ENCODE data around the gene ADGRG7. TPM values are rescaled to one million over a fixed set of nuclear protein-coding genes. Genes with fewer than 3 reads are reported as not detected.

The ADGRG7 gene
- total RNA-seq, 1 donor from 2014 or later: not detected

- Mint-ChIP-seq H3K27ac (ENCODE audit: unreplicated experiment) (no peak overlapping the region), H3K4me1 (ENCODE audit: unreplicated experiment) (peaks cover 6% of the 10 kb centered on the region), H3K27me3 (ENCODE audit: unreplicated experiment) (peaks cover 43% of the 10 kb centered on the region), H3K36me3 (ENCODE audit: unreplicated experiment) (no peaks in the 10 kb centered on the region), H3K9me3 (ENCODE audit: unreplicated experiment) (peaks cover 12% of the 10 kb centered on the region), H3K4me3 (ENCODE audit: unreplicated experiment) (no peak overlapping the region)
- TF ChIP-seq CTCF (IDR thresholded peaks at IDR 0.05): no peak
- no peak for DNase-seq (ENCODE audit: extremely low spot score, unreplicated experiment)
Observed at GRCh38 chr3:100600181-100601042, 9.0 kb upstream of the ADGRG7 start.

- Mint-ChIP-seq H3K9me3 (ENCODE audit: unreplicated experiment) (peaks cover 12% of the 10 kb centered on the region), H3K4me1 (ENCODE audit: unreplicated experiment) (peaks cover 6% of the 10 kb centered on the region), H3K36me3 (ENCODE audit: unreplicated experiment) (no peaks in the 10 kb centered on the region), H3K4me3 (ENCODE audit: unreplicated experiment) (no peak overlapping the region), H3K27me3 (ENCODE audit: unreplicated experiment) (peaks cover 30% of the 10 kb centered on the region), H3K27ac (ENCODE audit: unreplicated experiment) (no peak overlapping the region)
- no peak for TF ChIP-seq CTCF (IDR thresholded peaks at IDR 0.05)
- no peak for DNase-seq (ENCODE audit: extremely low spot score, unreplicated experiment)
Observed at GRCh38 chr3:100602506-100603444, 6.6 kb upstream of the ADGRG7 start.

DNA sequence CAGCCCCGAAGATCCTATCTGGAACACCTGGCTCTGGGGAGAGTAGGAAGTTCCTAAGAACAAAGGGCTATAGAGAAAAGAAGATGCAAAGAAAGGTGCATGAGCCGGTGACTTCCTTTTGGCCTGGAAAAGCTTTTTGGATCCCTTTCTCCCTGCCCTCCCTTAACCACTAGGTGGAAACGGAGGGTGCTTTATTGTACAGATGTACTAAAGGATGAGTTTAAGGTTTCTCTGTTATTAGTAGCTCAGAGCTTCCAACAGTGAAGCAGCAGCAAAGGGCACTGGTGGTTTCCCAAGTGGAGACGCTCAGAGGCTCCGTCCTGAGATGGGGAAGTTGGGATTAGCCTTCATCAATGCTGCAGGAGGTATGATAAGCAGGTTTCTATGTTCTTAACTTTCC lies 5.9 kb upstream of the ADGRG7 start:
- Mint-ChIP-seq H3K27ac (ENCODE audit: unreplicated experiment) (no peak overlapping the region), H3K4me3 (ENCODE audit: unreplicated experiment) (no peak overlapping the region), H3K36me3 (ENCODE audit: unreplicated experiment) (no peaks in the 10 kb centered on the region), H3K9me3 (ENCODE audit: unreplicated experiment) (peaks cover 12% of the 10 kb centered on the region), H3K27me3 (ENCODE audit: unreplicated experiment) (peaks cover 27% of the 10 kb centered on the region), H3K4me1 (ENCODE audit: unreplicated experiment) (peaks cover 6% of the 10 kb centered on the region)
- no peak for DNase-seq (ENCODE audit: extremely low spot score, unreplicated experiment)
- TF ChIP-seq CTCF (IDR thresholded peaks at IDR 0.05): peak; percentile 58

GRCh38 chr3:100605358-100605757 lies 4.0 kb upstream of the ADGRG7 start:
- H3K9me3 Mint-ChIP-seq (ENCODE audit: unreplicated experiment): no peaks in the 10 kb centered on the region
- H3K27me3 Mint-ChIP-seq (ENCODE audit: unreplicated experiment): peaks cover 33% of the 10 kb centered on the region
- H3K4me1 Mint-ChIP-seq (ENCODE audit: unreplicated experiment): peaks cover 6% of the 10 kb centered on the region
- H3K27ac Mint-ChIP-seq (ENCODE audit: unreplicated experiment): no peak overlapping the region
- no peak for DNase-seq (ENCODE audit: extremely low spot score, unreplicated experiment)
- no peaks in the 10 kb centered on the region for H3K36me3 Mint-ChIP-seq (ENCODE audit: unreplicated experiment)
- H3K4me3 Mint-ChIP-seq (ENCODE audit: unreplicated experiment): no peak overlapping the region
- no peak for TF ChIP-seq CTCF (IDR thresholded peaks at IDR 0.05)

All from osteocyte (in vitro differentiated cells).